ENCODE measurements around the gene TBX19. TPM values are rescaled to one million over a fixed set of nuclear protein-coding genes. Genes with fewer than 3 reads are reported as not detected.
A peak's percentile ranks its signal among the peaks of the same experiment; 100 is the strongest.

The TBX19 gene
- total and polyA plus RNA-seq, 8 donors = 1.8 to 8.2 (median 5.1) TPM

DNA sequence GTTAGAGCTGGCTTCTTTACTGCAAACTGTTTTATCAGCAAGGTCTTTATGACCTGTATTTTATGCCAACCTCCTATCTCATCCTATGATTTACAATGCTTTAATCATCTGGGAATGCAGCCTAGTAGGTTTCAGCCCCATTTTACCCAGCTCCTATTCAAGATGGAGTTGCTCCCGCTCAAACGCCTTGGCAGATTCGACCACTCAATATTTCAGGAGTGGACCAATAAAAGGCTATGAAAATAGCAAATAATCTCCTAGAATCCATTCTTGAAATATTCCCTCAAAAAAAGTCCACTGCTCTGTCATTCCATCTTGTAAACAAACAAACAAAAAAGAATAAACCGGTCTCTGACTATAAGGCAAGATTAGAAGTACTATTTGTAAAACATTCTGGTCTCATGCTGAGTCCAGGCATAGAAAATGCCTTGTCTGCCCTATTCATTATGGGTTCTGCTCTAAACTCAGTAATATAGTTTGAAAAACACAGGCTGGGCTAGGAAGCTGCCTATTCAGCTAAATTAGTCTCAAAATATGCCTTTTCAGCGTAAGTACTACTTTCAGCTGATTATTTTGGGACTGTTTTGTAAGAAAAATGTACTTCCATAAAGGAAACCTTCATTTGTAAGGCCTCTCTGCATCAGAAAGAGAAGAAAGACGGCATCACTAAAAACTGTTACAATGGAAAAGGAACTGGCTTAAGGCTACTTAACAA, 53.0 kb downstream of the TBX19 start:
- H3K4me3 ChIP-seq = no peak overlapping the region
- intact Hi-C loops (cut with DNase I) = no loop called here
- ATAC-seq = no peak
- H3K27me3 ChIP-seq = no peaks in the 10 kb centered on the region
- peak overlapping the region in 1 of 2 donors; percentile 36 for H3K27ac ChIP-seq
- H3K9me3 ChIP-seq = no peaks in the 10 kb centered on the region
- DNase-seq = no peak
- H3K36me3 ChIP-seq = no peaks in the 10 kb centered on the region
- TF ChIP-seq, protein P1, sequence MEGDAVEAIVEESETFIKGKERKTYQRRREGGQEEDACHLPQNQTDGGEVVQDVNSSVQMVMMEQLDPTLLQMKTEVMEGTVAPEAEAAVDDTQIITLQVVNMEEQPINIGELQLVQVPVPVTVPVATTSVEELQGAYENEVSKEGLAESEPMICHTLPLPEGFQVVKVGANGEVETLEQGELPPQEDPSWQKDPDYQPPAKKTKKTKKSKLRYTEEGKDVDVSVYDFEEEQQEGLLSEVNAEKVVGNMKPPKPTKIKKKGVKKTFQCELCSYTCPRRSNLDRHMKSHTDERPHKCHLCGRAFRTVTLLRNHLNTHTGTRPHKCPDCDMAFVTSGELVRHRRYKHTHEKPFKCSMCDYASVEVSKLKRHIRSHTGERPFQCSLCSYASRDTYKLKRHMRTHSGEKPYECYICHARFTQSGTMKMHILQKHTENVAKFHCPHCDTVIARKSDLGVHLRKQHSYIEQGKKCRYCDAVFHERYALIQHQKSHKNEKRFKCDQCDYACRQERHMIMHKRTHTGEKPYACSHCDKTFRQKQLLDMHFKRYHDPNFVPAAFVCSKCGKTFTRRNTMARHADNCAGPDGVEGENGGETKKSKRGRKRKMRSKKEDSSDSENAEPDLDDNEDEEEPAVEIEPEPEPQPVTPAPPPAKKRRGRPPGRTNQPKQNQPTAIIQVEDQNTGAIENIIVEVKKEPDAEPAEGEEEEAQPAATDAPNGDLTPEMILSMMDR (IDR thresholded peaks at IDR 0.05) = no peak
- no peaks in the 10 kb centered on the region for H3K4me1 ChIP-seq

DNA sequence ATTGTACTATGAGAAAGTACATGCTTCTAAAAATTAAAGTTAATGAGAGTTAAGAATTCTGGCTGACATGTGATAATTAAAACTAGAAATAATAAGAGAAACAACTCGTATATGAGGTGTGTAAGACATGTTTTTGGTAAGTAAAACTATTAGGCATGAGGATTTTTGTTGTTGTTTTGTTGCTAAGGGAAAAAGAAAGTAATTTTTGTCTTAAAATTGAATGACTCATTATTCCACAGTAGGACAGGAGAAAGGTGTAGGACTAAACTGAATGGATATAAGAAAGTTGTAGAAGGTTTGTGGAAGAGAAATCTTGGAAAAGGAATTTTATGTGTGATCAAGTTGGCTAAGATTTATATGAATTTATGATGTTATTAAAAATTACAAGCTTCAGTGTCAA, 54.8 kb downstream of the TBX19 start:
- H3K36me3 ChIP-seq = no peaks in the 10 kb centered on the region
- intact Hi-C loops (cut with DNase I) = no loop called here
- H3K4me1 ChIP-seq = no peaks in the 10 kb centered on the region
- H3K4me3 ChIP-seq = no peak overlapping the region
- no peaks in the 10 kb centered on the region for H3K9me3 ChIP-seq
- ATAC-seq (no peak), DNase-seq (no peak)
- no peak overlapping the region for H3K27ac ChIP-seq
- TF ChIP-seq, protein P1 (IDR thresholded peaks at IDR 0.05) = no peak
- no peaks in the 10 kb centered on the region for H3K27me3 ChIP-seq

DNA sequence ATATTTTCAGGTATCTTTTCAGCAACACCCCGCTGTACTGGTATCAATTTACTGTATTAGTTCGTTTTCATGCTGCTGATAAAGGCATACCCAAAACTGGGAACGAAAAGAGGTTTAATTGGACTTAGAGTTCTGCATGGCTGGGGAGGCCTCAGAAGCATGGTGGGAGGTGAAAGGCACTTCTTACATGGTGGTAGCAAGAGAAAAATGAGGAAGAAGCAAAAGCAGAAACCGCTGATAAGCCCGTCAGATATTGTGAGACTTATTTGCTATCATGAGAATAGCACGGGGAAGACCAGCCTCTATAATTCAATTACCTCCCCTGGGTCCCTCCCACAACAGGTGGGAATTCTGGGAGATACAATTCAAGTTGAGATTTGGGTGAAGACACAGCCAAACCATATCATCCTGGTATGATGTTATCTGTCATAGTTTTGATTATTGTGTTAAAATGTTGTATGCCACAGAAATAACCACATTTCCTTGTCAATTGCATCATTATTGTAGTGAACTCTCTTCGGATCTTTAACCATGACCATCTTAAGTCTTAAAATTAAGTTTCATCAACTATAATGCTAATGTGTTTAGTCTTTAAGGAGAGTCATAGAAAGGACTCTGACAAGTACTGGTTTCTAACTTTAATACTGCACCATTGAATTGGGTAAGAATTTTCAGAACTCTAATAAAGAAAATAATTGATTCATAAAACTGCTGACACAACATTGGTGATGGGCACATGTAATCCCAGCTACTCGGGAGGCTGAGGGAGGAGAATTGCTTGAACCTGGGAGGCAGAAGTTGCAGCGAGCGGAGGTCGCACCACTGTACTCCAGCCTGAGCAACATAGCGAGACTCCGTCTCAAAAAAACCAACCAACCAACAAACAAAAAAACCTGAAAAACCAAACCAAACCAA, 58.2 kb downstream of the TBX19 start:
- TF ChIP-seq, protein P1 (IDR thresholded peaks at IDR 0.05) = no peak
- Histone ChIP-seq H3K4me1 (peaks cover 7 to 13% of the 10 kb centered on the region in 2 donors), H3K4me3 (no peak overlapping the region), H3K9me3 (no peaks in the 10 kb centered on the region), H3K36me3 (no peaks in the 10 kb centered on the region), H3K27me3 (no peaks in the 10 kb centered on the region), H3K27ac (no peak overlapping the region)
- ATAC-seq (no peak), DNase-seq (no peak)
- intact Hi-C loops (cut with DNase I) = no loop called here

DNA sequence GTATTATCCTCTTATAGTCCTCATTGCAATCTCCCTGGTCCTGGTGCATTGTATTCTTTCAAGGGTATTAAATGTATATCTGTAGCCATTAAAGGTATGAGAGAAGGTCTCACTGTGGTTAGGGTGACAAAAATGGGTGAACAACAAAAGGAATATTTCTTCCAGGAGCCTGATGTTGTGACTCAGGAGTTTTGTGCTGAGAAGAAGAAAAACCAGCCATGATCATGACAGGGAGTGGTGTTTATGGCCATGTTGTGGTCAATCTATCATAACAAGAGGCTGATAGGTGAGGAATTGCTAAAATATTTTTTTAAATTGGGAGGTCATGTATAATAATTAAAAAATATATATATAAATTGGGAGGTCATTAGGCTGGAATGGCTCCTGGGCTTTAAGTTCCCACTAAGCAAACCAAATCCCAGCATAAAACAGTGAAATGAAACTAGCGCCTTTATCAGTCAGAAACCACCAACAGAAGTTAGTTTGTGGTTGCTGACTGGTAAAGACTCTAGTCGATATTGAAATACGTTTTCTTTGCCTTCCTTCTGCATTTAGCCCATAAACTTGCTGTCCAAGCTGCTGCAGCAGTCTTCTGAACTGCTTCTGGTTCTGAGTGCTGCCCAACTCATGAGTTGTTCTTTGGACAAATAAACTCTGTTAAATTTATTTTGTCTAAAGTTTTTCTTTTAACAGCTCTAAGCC, 60.3 kb downstream of the TBX19 start:
- H3K27ac ChIP-seq = peak overlapping the region in 1 of 2 donors; percentile 1
- intact Hi-C loops (cut with DNase I) = loop anchor here in 1 of 2 donors (10.0 kb wide), 1 partner anchor 234 kb away; the partner anchor contains the start of gene XCL1
- no peak for DNase-seq
- TF ChIP-seq, protein P1 (IDR thresholded peaks at IDR 0.05) = no peak
- H3K4me1 ChIP-seq = peaks cover 7 to 13% of the 10 kb centered on the region in 2 donors
- H3K9me3 ChIP-seq = no peaks in the 10 kb centered on the region
- H3K36me3 ChIP-seq = no peaks in the 10 kb centered on the region
- no peak overlapping the region for H3K4me3 ChIP-seq
- no peak for ATAC-seq
- H3K27me3 ChIP-seq = no peaks in the 10 kb centered on the region

All from left lung (tissue), 10 donors.